Natural killer cell (primary cell): Measurements from ENCODE around the gene ITGB4. TPM values are rescaled to one million over a fixed set of nuclear protein-coding genes. Genes with fewer than 3 reads are reported as not detected.
A peak's percentile ranks its signal among the peaks of the same experiment; 100 is the strongest.

Experiments
- ATAC-seq, 3 donors: fragments of 150-1000 bp in 2 of 3; fragments of 200-7000 bp in 1 of 3; cut with Tn5 transposase; 1 replicate in 1 of 3; 2 replicates in 2 of 3; pipeline ENCODE4 v1.10.0; 2021; ENCODE audit warnings: mild to moderate bottlenecking in 2 of 3, moderate library complexity in 2 of 3
- DNase-seq, 2 donors: peaks; one replicate each; pipeline versions ENCODE4 v3.0.0 to v3.0.0-alpha.2; 2013 to 2021; ENCODE audit warnings: mixed read lengths in 1 of 2
- H3K27ac ChIP-seq: one replicate; pipeline ENCODE4 v1.5.1; 2013; ENCODE audit warnings: mild to moderate bottlenecking, low read length
- H3K27me3 ChIP-seq: one replicate; pipeline ENCODE4 v1.6.1; 2013; ENCODE audit warnings: low read length; ENCODE audit not compliant: control insufficient read depth, insufficient read depth
- H3K36me3 ChIP-seq: one replicate; pipeline ENCODE4 v1.6.1; 2013; ENCODE audit warnings: low read length; ENCODE audit not compliant: control insufficient read depth, insufficient read depth
- H3K4me1 ChIP-seq: one replicate; pipeline ENCODE4 v1.6.1; 2013; ENCODE audit warnings: low read length; ENCODE audit not compliant: control insufficient read depth, insufficient read depth
- H3K4me3 ChIP-seq: one replicate; pipeline ENCODE4 v1.5.1; 2013; ENCODE audit warnings: low read length
- H3K9me3 ChIP-seq: one replicate; pipeline ENCODE4 v1.6.1; 2013; ENCODE audit warnings: low read length; ENCODE audit not compliant: control insufficient read depth, insufficient read depth
- H3K27ac Mint-ChIP-seq, 2 donors: one replicate each; pipeline ENCODE4 v1.8.0; 2022; ENCODE audit warnings: mild to moderate bottlenecking in 2 of 2, mixed read lengths in 2 of 2, moderate library complexity in 1 of 2
- H3K27me3 Mint-ChIP-seq, 2 donors: one replicate each; pipeline ENCODE4 v1.8.0; 2022; ENCODE audit warnings: low read depth in 2 of 2, mixed read lengths in 2 of 2
- H3K36me3 Mint-ChIP-seq: one replicate; pipeline ENCODE4 v1.8.0; 2022; ENCODE audit warnings: mixed read lengths
- H3K4me1 Mint-ChIP-seq, 2 donors: one replicate each; pipeline ENCODE4 v1.8.0; 2022; ENCODE audit warnings: mixed read lengths in 2 of 2
- H3K4me3 Mint-ChIP-seq: one replicate; pipeline ENCODE4 v1.8.0; 2022; ENCODE audit warnings: mild to moderate bottlenecking, moderate library complexity, mixed read lengths
- H3K9me3 Mint-ChIP-seq, 2 donors: one replicate each; pipeline ENCODE4 v1.8.0; 2022; ENCODE audit warnings: mixed read lengths in 2 of 2
- CTCF ChIP-seq: fragments of 200-600 bp; IDR thresholded peaks from one replicate; pipeline ENCODE4 v1.8.0; 2022; ENCODE audit warnings: antibody characterized with exemption
- WGBS: methylation state at CpG from one replicate; pipeline ENCODE4 v1.1.7; 2013; ENCODE audit warnings: missing lambda C conversion rate; ENCODE audit not compliant: insufficient coverage; 5-methylcytosine and 5-hydroxymethylcytosine counted together
- intact Hi-C: fragments of 100-400 bp; cut with micrococcal nuclease; formaldehyde crosslinking; loops from one replicate; pipeline ENCODE4 v1.14.2; 2022
- total RNA-seq, 4 donors: library from RNA; stranded (reverse); fragments of 120-200 nt in 1 of 4; gene quantifications; one replicate each; pipeline versions ENCODE4 v1.2.3 to v1.2.4, GENCODE V29; 2013 to 2022

Gene ITGB4
- total RNA-seq = 1 to 10 TPM in 1 of 3 donors, under 1 TPM in 2; 0.38 to 1.0 (median 0.68) TPM
- total RNA-seq (2013) = 0.36 TPM

DNA sequence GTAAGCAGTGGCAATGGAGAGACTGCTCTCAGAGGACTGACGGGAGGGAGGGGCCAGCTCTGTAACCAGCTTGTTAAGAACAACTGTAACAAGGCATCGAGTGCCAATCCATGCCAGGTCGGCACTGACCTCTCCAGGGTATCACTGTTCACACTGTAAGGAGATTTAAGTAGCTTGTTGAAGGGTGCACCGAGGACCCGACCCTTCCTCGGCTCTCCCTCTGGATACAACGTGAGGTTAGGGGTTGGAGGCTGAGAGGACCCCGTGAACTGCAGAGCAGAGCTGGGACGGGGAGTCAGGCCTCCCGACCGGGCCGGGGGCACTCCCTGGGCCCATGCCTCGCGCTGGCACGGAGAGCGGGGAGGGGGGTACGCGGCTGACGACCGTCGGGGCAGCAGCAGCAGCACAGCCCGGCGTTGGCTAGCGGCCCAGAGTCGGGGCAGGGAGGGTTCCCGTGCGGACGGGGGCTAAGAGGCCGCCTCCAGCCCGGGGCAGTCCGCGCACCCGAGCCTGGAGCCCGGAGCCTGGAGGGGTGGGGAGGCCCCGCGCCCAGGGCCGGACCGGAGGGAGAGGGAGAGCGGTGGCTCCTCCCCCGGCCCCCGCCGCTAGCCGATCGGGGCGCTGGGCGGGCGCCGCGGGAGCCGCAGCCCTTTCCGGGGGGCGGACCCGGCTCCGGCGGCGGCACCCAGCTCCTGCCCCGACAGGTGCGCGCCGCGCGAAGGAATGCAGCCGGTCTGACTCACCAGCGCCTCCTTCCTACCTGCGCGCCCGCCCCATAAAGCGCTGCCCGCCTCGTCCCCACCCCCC is at the start of gene ITGB4:
Gene ITGB4, plus strand, starts transcription at position 804 of the 807 bp plus-strand sequence. CDS start 3,245 bp downstream, outside the sequence.
- intact Hi-C loops = no loop called here
- Histone ChIP-seq H3K9me3 (no peaks in the 10 kb centered on the region), H3K27me3 (peaks cover 8% of the 10 kb centered on the region), H3K4me3 (peak within 1 kb of the TSS; percentile 2), H3K4me1 (peaks cover 13% of the 10 kb centered on the region), H3K36me3 (no peaks in the 10 kb centered on the region), H3K27ac (no peak within 1 kb of the TSS)
- WGBS = 3% methylated on average over 70 of the region's 70 CpGs
- H3K27me3 Mint-ChIP-seq = peaks cover 0 to 3% of the 10 kb centered on the region in 2 donors
- ATAC-seq (peak; percentile 81 to 94 (median 90)), DNase-seq (peak; percentile 54 to 84)
- H3K27ac Mint-ChIP-seq = peak within 1 kb of the TSS in 1 of 2 donors; percentile 31
- H3K36me3 Mint-ChIP-seq = no peaks in the 10 kb centered on the region
- peak within 1 kb of the TSS; percentile 87 for H3K4me3 Mint-ChIP-seq
- TF ChIP-seq CTCF = no peak
- no peaks in the 10 kb centered on the region for H3K9me3 Mint-ChIP-seq
- H3K4me1 Mint-ChIP-seq = peaks cover 0 to 10% of the 10 kb centered on the region in 2 donors

GRCh38 chr17:75672011-75672410 is 49.2 kb upstream of the ITGB4 start:
- Mint-ChIP-seq H3K4me3 (no peak overlapping the region), H3K27ac (no peak overlapping the region), H3K27me3 (no peaks in the 10 kb centered on the region), H3K36me3 (no peaks in the 10 kb centered on the region), H3K4me1 (peaks cover 13 to 20% of the 10 kb centered on the region in 2 donors), H3K9me3 (no peaks in the 10 kb centered on the region)
- 100% methylated on average over 4 of the region's 5 CpGs for WGBS
- no peaks in the 10 kb centered on the region for H3K9me3 ChIP-seq
- intact Hi-C loops = no loop called here
- TF ChIP-seq CTCF = no peak
- peaks cover 49% of the 10 kb centered on the region for H3K36me3 ChIP-seq
- H3K4me3 ChIP-seq = no peak overlapping the region
- no peaks in the 10 kb centered on the region for H3K27me3 ChIP-seq
- DNase-seq (no peak), ATAC-seq (no peak)
- no peak overlapping the region for H3K27ac ChIP-seq
- H3K4me1 ChIP-seq = peaks cover 4% of the 10 kb centered on the region

GRCh38 chr17:75673487-75673886 is 47.8 kb upstream of the ITGB4 start:
- H3K4me3 ChIP-seq = no peak overlapping the region
- Mint-ChIP-seq H3K27ac (no peak overlapping the region), H3K4me1 (peaks cover 8 to 15% of the 10 kb centered on the region in 2 donors), H3K36me3 (no peaks in the 10 kb centered on the region), H3K9me3 (no peaks in the 10 kb centered on the region), H3K27me3 (no peaks in the 10 kb centered on the region), H3K4me3 (no peak overlapping the region)
- no peak for TF ChIP-seq CTCF
- H3K4me1 ChIP-seq = no peaks in the 10 kb centered on the region
- ATAC-seq = no peak
- peaks cover 54% of the 10 kb centered on the region for H3K36me3 ChIP-seq
- H3K9me3 ChIP-seq = no peaks in the 10 kb centered on the region
- WGBS = 92% methylated on average over 3 of the region's 4 CpGs
- H3K27me3 ChIP-seq = no peaks in the 10 kb centered on the region
- DNase-seq = no peak
- no peak overlapping the region for H3K27ac ChIP-seq
- intact Hi-C loops = no loop called here
